ENCODE results near the gene ABLIM3.

GRCh38 chr5:149221326-149221725 is 80.0 kb downstream of the ABLIM3 start:
- TF ChIP-seq ZNF274 (IDR thresholded peaks at IDR 0.05; ENCODE audit: low read depth, low read length): no peak
- TF ChIP-seq YY1 (IDR thresholded peaks at IDR 0.05; ENCODE audit: insufficient read depth, insufficient read length): no peak
